MV-4-11 (cell line): ENCODE data around the gene FAM216A.
"Not testable (repeated sequence)": the region's sequence is repeated elsewhere in the genome, so short reads cannot be mapped to it uniquely, and the experiment has no call there.

Experiments used
- DNase-seq: peaks from one replicate; lab custom pipeline; 2025; lab: John Stamatoyannopoulos, UW

FAM216A gene

GRCh38 chr12:110501399-110501751 is 32.7 kb downstream of the FAM216A start:
- DNase-seq: peak; percentile 77

- DNase-seq: peak; percentile 98
Observed at GRCh38 chr12:110501752-110502738, 33.4 kb downstream of the FAM216A start, which contains the start of the genes RAD9B and VPS29. Gene RAD9B (plus strand): TSS chr12:110502331. CDS start chr12:110502338, 7 bp downstream. Gene VPS29 (minus strand): TSS chr12:110502111. CDS start chr12:110502051, 60 bp downstream.

- DNase-seq: no peak
Observed at GRCh38 chr12:110503432-110503831, 34.8 kb downstream of the FAM216A start.

- no peak for DNase-seq
Observed at GRCh38 chr12:110505332-110505731, 36.7 kb downstream of the FAM216A start.

DNA sequence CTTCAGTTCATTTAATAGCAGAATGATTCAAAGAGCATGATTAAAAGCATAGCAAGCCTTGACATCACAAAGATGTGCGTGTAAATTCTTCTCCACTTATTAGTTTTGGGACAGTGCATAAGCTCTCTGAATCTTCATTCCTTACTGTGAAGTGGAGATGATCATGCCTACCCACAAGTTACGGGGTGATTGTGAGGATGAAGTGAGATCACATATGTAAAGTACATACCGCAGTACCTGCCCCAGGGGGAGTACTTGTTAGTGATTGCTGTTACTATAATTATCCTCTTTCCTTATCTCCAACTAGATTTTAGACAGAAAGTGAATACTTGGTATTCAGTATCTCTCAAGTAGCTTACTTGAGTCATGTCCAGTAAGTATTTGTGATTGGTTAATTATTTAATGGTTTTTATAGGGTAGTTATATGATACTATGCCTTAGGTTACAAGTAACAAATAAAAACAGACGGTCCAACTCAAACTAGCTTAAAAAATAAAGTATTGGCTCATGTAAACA is 39.5 kb downstream of the FAM216A start:
- no peak for DNase-seq

GRCh38 chr12:110513842-110514241 is 45.2 kb downstream of the FAM216A start:
- no peak for DNase-seq

DNA sequence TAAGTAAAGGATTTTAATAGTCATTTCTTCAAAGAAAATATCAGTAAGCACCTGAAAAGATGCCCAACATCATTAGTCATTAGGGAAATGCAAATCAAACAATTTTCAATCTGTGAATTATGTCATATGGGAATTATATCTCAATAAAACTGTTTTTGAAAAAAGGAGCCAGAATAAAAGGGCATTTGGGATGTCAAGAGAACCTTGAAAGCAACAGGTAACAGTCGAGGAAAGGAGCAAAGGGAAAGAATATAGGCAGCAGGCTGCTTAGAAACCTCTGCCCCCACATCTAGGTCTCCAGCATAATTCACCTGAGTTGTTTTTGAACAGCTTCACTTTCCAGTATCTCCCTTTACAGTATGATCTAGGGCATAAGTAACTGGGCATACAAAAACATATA is 45.7 kb downstream of the FAM216A start:
- DNase-seq: no peak

GRCh38 chr12:110516995-110517394 is 48.4 kb downstream of the FAM216A start:
- no peak for DNase-seq

GRCh38 chr12:110518014-110518413 is 49.4 kb downstream of the FAM216A start:
- DNase-seq: not testable (repeated sequence)

DNA sequence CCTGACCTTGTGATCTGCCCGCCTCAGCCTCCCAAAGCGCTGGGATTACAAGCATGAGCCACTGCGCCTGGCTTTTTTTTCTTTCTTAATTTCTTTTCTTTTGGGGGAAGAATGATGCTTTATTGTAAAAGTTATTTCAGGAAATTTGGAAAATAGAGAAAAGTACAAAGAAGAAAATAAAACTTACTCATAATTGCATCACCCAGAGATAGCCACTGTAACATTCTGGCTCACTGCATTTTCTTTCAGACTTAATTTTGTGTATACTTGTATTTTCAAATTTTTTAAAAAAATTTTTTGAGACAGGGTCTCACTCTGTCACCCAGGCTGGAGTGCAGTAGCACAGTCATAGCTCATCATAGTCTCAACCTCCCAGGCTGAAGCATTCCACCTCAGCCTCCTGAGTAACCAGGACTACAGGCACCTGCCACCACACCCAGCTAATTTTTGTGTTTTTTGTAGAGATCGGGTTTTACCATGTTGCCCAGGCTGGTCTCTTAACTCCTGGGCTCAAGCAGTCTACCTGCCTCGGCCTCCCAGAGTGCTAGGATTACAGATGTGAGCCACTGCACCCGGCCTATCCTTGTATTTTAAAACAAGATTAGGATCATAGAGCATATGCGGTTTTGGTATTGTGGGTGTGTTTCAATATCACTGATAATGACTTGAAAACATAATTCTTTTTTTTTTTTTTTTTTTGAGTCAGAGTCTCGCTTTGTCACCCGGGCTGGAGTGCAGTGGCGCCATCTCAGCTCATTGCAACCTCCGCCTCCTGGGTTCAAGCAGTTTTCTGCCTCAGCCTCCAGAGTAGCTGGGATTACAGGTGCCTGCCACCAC is 52.4 kb downstream of the FAM216A start:
- not testable (repeated sequence) for DNase-seq

DNA sequence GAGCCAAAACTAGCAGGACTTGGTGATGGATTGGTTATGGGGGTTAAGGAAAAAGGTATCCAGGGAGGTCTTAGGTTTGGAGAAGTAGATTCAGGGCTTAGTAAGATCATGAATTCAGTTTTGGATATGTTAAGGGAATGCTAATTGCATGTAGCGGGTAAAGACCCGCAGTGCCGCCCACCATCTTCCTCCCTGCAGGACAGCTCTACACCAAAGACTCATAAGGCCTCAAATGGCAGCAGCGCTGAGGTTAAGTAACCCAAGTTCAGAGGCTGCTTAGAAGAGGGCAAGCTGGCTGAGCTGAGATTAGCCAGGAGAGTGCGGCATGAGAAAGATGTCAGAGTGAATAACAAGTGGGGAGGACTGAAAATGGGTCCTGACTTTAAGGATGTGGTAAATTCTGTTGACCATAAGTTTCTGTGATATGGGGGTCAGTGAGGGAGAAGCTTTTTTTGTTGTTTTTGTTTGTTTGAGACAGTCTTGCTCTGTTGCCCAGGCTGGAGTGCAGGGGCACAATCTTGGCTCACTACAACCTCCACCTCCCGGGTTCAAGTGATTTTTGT is 59.7 kb downstream of the FAM216A start:
- no peak for DNase-seq

GRCh38 chr12:110530511-110530910 is 61.9 kb downstream of the FAM216A start:
- DNase-seq: peak; percentile 1

DNA sequence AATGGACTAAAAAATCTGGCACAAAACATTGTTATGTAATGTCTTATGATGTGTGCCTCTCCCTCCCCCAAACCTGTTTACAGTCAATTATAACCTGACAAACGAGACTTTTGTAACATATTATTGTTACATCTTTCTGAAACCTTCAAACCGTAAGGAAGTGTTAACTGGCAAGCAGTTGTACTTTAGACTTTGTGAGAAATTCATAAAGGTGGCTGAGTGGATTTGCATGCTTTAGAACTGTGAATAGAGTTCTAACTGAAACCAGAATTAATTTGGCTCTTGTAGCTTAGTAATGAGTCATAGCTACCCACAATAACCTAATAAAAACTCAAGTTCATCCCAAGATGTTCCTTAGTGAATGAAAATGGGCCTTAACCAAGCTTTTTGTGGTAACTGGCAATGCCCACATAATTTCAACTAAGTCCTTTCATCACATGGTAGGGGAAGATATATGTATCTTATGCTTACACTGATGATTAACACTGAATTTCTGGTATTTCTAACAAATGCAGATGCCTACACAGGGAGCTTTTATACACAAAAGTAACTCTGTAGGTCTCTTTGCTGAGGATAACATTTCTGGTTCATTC is 63.2 kb downstream of the FAM216A start:
- peak; percentile 56 for DNase-seq

DNA sequence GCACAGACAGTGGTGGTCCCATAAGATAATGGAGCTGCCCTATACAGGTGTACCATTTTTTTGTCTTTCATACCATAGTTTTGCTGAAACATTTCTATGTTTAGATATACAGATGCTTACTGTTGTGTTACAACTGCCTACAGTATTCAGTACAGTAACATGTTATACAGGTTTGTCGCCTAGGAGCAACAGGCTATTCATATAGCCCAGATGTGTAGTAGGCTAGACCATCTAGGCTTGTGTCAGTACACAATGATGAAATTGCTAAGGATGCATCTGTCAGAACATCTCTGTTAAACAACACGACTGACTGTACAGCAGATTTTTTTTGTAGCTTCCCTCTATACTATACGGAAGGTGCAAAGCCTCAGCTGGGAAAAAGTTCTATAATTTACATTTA is 64.0 kb downstream of the FAM216A start:
- no peak for DNase-seq

- DNase-seq: no peak
Observed at GRCh38 chr12:110533607-110534006, 65.0 kb downstream of the FAM216A start.

DNA sequence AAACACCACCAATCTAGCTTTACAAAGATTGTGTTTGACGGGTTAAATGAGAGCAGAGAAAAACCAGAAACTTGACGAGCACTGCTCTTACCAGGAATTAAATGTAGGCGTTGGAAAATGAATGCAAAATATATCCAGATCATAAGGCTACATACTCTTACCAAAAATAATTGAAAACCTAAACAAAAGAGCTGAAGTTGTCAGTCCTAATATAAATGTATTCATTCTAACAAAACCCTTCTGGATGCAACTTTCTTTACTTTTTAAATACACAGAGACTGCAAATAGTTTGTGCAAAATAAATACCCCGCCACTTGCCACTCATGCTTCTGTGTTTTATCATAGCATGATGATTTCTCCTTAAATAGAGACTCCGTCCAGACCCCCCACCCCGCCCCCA is 66.2 kb downstream of the FAM216A start:
- DNase-seq: no peak

DNA sequence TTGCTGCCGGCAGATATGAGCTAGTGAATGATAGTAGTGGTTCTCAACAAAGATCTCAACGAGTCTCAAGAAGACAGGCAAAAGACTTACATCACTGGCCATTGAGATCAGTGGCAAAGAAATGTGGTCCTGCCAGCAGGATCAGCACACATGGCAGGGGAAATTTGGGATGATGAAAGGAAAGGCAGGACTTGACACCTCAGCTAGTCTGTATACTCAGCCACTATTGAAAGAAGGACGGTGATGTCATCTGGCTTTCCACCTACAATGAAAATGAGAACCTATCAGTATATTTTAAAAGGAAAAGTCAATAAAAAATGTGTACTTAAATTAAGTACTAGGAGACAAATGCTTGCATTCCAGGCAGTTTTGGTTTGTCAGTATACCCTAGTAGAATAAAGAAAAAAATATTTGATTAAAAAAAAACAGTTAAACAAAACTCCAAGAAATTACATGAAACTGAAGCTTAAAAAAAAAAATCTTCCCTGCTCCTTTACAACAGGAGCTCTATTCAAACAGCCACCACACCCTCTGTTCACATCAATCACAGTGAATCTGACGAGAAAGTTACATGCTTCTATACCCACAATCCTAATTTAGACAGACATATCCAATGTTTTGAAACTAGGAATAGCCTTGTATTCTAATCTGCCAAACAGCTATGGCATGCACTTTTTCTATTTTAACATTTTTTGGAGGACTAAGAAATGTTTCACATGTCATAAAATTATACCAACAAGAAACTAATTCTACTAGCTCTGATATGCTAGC is 68.4 kb downstream of the FAM216A start:
- DNase-seq: no peak

GRCh38 chr12:110537605-110538409 is 69.2 kb downstream of the FAM216A start:
- DNase-seq: no peak

GRCh38 chr12:110538869-110539622 is 70.4 kb downstream of the FAM216A start:
- DNase-seq: no peak
